Hepatocyte (in vitro differentiated cells): ENCODE data around the gene KIAA1755. TPM values are rescaled to one million over a fixed set of nuclear protein-coding genes. Genes with fewer than 3 reads are reported as not detected.

Source experiments
- DNase-seq: peaks from one replicate; pipeline ENCODE4 v3.0.0-alpha.2; 2016; ENCODE audit warnings: low spot score
- H2AFZ ChIP-seq: fragments of 200-600 bp; sonication (generic); 2 replicates; pipeline ENCODE4 v1.6.0; 2016; ENCODE audit warnings: antibody characterized with exemption, mild to moderate bottlenecking
- H3K27ac ChIP-seq: fragments of 200-600 bp; sonication (generic); 2 replicates; pipeline ENCODE4 v1.5.1; 2016; ENCODE audit warnings: mild to moderate bottlenecking
- H3K27me3 ChIP-seq: fragments of 200-600 bp; sonication (generic); 2 replicates; pipeline ENCODE4 v1.6.1; 2016
- H3K36me3 ChIP-seq: fragments of 200-600 bp; sonication (generic); replicated peaks from 2 replicates; pipeline ENCODE4 v1.5.1; 2016; ENCODE audit warnings: low read depth; ENCODE audit not compliant: insufficient read depth
- H3K4me1 ChIP-seq: fragments of 200-600 bp; sonication (generic); 2 replicates; pipeline ENCODE4 v1.5.1; 2016; ENCODE audit warnings: mild to moderate bottlenecking, moderate library complexity; ENCODE audit not compliant: insufficient read depth
- H3K4me2 ChIP-seq: fragments of 200-600 bp; sonication (generic); 2 replicates; pipeline ENCODE4 v1.6.0; 2016
- H3K4me3 ChIP-seq: fragments of 200-600 bp; sonication (generic); 2 replicates; pipeline ENCODE4 v1.5.1; 2016; ENCODE audit warnings: mild to moderate bottlenecking
- H3K79me2 ChIP-seq: fragments of 200-600 bp; sonication (generic); 2 replicates; pipeline ENCODE4 v1.6.0; 2017; ENCODE audit warnings: mild to moderate bottlenecking
- H3K9me2 ChIP-seq: fragments of 200-600 bp; sonication (generic); replicated peaks from 2 replicates; pipeline ENCODE4 v1.6.0; 2017; ENCODE audit warnings: mild to moderate bottlenecking; ENCODE audit not compliant: insufficient read depth
- H3K9me3 ChIP-seq: fragments of 200-600 bp; sonication (generic); 2 replicates; pipeline ENCODE4 v1.5.1; 2016; ENCODE audit warnings: low read depth, mild to moderate bottlenecking
- H4K20me1 ChIP-seq: fragments of 200-600 bp; sonication (generic); 2 replicates; pipeline ENCODE4 v1.6.0; 2016; ENCODE audit warnings: mild to moderate bottlenecking; ENCODE audit not compliant: insufficient read depth, poor library complexity, severe bottlenecking
- CTCF ChIP-seq: fragments of 200-600 bp; sonication (generic); IDR thresholded peaks from 2 replicates; pipeline ENCODE4 v1.5.1; 2016; ENCODE audit warnings: antibody characterized with exemption, mild to moderate bottlenecking; ENCODE audit not compliant: poor library complexity
- EZH2 ChIP-seq: fragments of 200-600 bp; sonication (generic); IDR thresholded peaks from 2 replicates; pipeline ENCODE4 v1.6.1; 2016; ENCODE audit warnings: antibody characterized with exemption, mild to moderate bottlenecking, borderline replicate concordance
- EZH2phosphoT487 ChIP-seq: fragments of 200-600 bp; sonication (generic); IDR thresholded peaks from one replicate; pipeline ENCODE4 v1.6.1; 2018; ENCODE audit warnings: antibody characterized with exemption, mild to moderate bottlenecking, low read depth, moderate library complexity; ENCODE audit not compliant: unreplicated experiment, severe bottlenecking
- WGBS: methylation state at CpG from one replicate; pipeline ENCODE4 v1.1.6; 2016; ENCODE audit warnings: low lambda C conversion rate; ENCODE audit errors: missing lambda C conversion rate; 5-methylcytosine and 5-hydroxymethylcytosine counted together
- polyA plus RNA-seq: library from polyadenylated mRNA; unstranded; fragments of >200 nt; fragmentation: Nextera tagmentation; extraction: Ambion mirVana; gene quantifications from 2 replicates; pipeline ENCODE4 v1.2.1, GENCODE V29; 2016
- total RNA-seq: library from RNA; depleted of rRNA; stranded (reverse); fragments of >200 nt; gene quantifications from 2 replicates; pipeline ENCODE4 v1.2.3, GENCODE V29; 2014

KIAA1755 gene
- total and polyA plus RNA-seq, 2 experiments from 2014 or later, result 1.6 to 3.4 TPM

- Histone ChIP-seq H3K4me2 (no peak overlapping the region), H3K36me3 (no peaks in the 10 kb centered on the region), H3K9me3 (no peaks in the 10 kb centered on the region), H3K27me3 (peaks cover 21% of the 10 kb centered on the region), H4K20me1 (no peaks in the 10 kb centered on the region), H2AFZ (no peak overlapping the region), H3K4me1 (peaks cover 4% of the 10 kb centered on the region), H3K4me3 (no peak overlapping the region), H3K9me2 (no peaks in the 10 kb centered on the region), H3K79me2 (no peaks in the 10 kb centered on the region), H3K27ac (no peak overlapping the region)
- TF ChIP-seq CTCF (no peak), EZH2 (no peak), EZH2phosphoT487 (no peak)
- no peak for DNase-seq
- WGBS, result 86% methylated on average over 7 of the region's 7 CpGs
These were observed 1.9 kb downstream of the KIAA1755 start for GRCh38 chr20:38258545-38259215.

GRCh38 chr20:38256966-38257365 is 3.6 kb downstream of the KIAA1755 start:
- WGBS, result 82% methylated on average over 2 of the region's 2 CpGs
- H4K20me1 ChIP-seq, result no peaks in the 10 kb centered on the region
- peaks cover 16% of the 10 kb centered on the region for H3K27me3 ChIP-seq
- no peak for DNase-seq
- TF ChIP-seq CTCF (no peak), EZH2 (no peak), EZH2phosphoT487 (no peak)
- H3K4me1 ChIP-seq, result peaks cover 9% of the 10 kb centered on the region
- no peaks in the 10 kb centered on the region for H3K36me3 ChIP-seq
- no peak overlapping the region for H3K4me3 ChIP-seq
- H3K9me3 ChIP-seq, result no peaks in the 10 kb centered on the region
- no peak overlapping the region for H3K27ac ChIP-seq
- no peaks in the 10 kb centered on the region for H3K79me2 ChIP-seq
- H3K9me2 ChIP-seq, result no peaks in the 10 kb centered on the region
- no peak overlapping the region for H3K4me2 ChIP-seq
- no peak overlapping the region for H2AFZ ChIP-seq

GRCh38 chr20:38256021-38256420 is 4.5 kb downstream of the KIAA1755 start:
- H3K27me3 ChIP-seq, result peaks cover 12% of the 10 kb centered on the region
- peak overlapping the region; percentile 55 for H3K27ac ChIP-seq
- H4K20me1 ChIP-seq, result no peaks in the 10 kb centered on the region
- WGBS, result 98% methylated on average over 4 of the region's 4 CpGs
- TF ChIP-seq EZH2 (no peak), CTCF (no peak), EZH2phosphoT487 (no peak)
- H3K4me2 ChIP-seq, result no peak overlapping the region
- no peaks in the 10 kb centered on the region for H3K9me2 ChIP-seq
- H3K36me3 ChIP-seq, result no peaks in the 10 kb centered on the region
- H3K9me3 ChIP-seq, result no peaks in the 10 kb centered on the region
- DNase-seq, result no peak
- peaks cover 9% of the 10 kb centered on the region for H3K4me1 ChIP-seq
- H3K4me3 ChIP-seq, result no peak overlapping the region
- no peaks in the 10 kb centered on the region for H3K79me2 ChIP-seq
- H2AFZ ChIP-seq, result no peak overlapping the region
